WERI-Rb-1 (cell line): ENCODE data around the gene KCNJ4.

Source experiments
- DNase-seq: peaks from one replicate; pipeline ENCODE4 v3.0.0-alpha.2; 2020
- H3K27ac ChIP-seq: fragments of 250-450 bp; sonication (Bioruptor Pico); 2 replicates; pipeline ENCODE4 v1.5.1; 2020; ENCODE audit warnings: mild to moderate bottlenecking, moderate library complexity
- H3K27me3 ChIP-seq: fragments of 250-450 bp; sonication (Bioruptor Pico); 2 replicates; pipeline ENCODE4 v1.5.1; 2021; ENCODE audit warnings: mild to moderate bottlenecking, low read depth, moderate library complexity; ENCODE audit not compliant: insufficient read depth, severe bottlenecking
- H3K36me3 ChIP-seq: fragments of 250-450 bp; sonication (Bioruptor Pico); 2 replicates; pipeline ENCODE4 v1.5.1; 2020; ENCODE audit warnings: mild to moderate bottlenecking, moderate library complexity
- H3K4me3 ChIP-seq: 2 replicates; pipeline ENCODE4 v1.5.1; 2011; ENCODE audit warnings: low read depth, mild to moderate bottlenecking, control low read depth, low read length
- H3K9me3 ChIP-seq: fragments of 250-450 bp; sonication (Bioruptor Pico); 2 replicates; pipeline ENCODE4 v1.5.1; 2021; ENCODE audit warnings: mild to moderate bottlenecking, moderate library complexity; ENCODE audit not compliant: severe bottlenecking
- TF ChIP-seq, protein P1 (sequence below): IDR thresholded peaks from 2 replicates; pipeline ENCODE4 v1.5.1; 2011; ENCODE audit warnings: low read depth, mild to moderate bottlenecking, control low read depth, inconsistent platforms, low read length

The KCNJ4 gene

DNA sequence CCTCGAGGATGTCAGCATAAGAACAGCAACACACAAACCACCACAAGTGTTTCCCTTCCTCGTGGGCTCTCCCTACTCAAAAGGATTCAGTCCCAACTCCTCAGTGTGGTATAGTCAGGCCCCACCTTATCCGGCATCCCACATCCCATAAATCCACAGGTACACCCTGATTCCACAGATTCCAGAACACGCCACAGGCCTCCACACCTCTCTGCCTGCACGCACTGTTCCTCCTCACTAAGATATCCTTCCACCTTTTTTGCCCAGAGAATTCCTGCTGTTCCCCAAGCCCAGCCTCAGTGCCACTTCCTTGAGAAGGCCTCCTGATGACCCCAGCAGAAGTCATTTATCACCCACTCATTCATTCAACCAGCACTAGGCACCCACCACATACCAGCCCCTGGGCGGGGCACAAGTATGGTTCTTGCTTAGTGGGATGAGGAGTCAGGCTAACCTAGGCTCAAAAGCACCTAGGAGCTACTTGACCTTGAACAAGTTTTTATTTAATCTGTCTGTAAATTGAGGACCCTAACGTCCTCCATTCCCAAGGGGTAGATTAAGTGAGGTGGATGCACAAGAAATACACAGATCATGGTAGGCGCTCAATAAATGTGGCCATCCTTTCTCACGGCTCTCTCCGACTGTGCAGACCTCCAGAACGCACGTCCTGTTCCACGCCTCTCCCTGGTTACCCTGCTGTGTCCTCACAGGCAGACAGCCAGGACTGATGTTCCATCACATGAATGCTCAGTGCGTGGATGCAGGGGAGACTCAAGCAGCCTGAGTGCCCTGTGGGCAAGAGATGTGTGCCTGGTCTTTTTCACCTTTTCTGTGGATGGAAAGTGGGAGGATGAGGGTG is 2.1 kb upstream of the KCNJ4 start:
- no peaks in the 10 kb centered on the region for H3K36me3 ChIP-seq
- no peaks in the 10 kb centered on the region for H3K27me3 ChIP-seq
- H3K4me3 ChIP-seq = no peak overlapping the region
- H3K27ac ChIP-seq = no peak overlapping the region
- DNase-seq = no peak
- TF ChIP-seq, protein P1, sequence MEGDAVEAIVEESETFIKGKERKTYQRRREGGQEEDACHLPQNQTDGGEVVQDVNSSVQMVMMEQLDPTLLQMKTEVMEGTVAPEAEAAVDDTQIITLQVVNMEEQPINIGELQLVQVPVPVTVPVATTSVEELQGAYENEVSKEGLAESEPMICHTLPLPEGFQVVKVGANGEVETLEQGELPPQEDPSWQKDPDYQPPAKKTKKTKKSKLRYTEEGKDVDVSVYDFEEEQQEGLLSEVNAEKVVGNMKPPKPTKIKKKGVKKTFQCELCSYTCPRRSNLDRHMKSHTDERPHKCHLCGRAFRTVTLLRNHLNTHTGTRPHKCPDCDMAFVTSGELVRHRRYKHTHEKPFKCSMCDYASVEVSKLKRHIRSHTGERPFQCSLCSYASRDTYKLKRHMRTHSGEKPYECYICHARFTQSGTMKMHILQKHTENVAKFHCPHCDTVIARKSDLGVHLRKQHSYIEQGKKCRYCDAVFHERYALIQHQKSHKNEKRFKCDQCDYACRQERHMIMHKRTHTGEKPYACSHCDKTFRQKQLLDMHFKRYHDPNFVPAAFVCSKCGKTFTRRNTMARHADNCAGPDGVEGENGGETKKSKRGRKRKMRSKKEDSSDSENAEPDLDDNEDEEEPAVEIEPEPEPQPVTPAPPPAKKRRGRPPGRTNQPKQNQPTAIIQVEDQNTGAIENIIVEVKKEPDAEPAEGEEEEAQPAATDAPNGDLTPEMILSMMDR = no peak
- no peaks in the 10 kb centered on the region for H3K9me3 ChIP-seq

DNA sequence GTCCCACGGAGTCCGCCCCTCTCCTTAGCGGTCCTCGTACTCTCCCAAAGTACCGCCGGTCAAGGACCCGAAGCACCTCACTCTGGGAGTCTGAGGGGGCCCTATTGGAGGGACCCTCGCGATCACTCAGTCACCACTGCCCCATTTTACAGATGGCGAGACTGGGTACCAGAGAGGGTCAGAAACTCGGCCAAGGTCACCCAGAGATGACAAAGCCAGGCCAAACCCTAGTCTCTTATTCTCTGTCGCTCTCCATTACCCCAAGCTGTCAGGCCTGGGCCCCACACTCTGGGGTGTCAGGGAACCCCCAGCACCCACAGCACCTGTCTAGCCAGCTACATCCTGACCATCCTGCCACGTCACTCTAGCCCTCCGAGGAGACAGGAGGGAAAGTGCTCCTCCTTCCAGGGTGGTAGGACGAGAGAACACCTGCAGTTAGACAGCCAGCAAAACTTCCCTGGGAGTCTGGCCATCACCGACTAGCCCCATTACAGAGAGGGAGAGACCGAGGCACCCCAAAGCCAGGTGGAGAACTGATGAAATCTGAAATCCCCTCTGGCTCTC is 1.4 kb upstream of the KCNJ4 start:
- Histone ChIP-seq H3K27ac (peak overlapping the region; percentile 71; the same call in 1 of the 2 replicates), H3K27me3 (no peaks in the 10 kb centered on the region), H3K9me3 (no peaks in the 10 kb centered on the region), H3K36me3 (no peaks in the 10 kb centered on the region; the same call in 1 of the 2 replicates), H3K4me3 (peak overlapping the region; percentile 48; the same call in 1 of the 2 replicates)
- TF ChIP-seq, protein P1 = no peak
- DNase-seq = no peak

DNA sequence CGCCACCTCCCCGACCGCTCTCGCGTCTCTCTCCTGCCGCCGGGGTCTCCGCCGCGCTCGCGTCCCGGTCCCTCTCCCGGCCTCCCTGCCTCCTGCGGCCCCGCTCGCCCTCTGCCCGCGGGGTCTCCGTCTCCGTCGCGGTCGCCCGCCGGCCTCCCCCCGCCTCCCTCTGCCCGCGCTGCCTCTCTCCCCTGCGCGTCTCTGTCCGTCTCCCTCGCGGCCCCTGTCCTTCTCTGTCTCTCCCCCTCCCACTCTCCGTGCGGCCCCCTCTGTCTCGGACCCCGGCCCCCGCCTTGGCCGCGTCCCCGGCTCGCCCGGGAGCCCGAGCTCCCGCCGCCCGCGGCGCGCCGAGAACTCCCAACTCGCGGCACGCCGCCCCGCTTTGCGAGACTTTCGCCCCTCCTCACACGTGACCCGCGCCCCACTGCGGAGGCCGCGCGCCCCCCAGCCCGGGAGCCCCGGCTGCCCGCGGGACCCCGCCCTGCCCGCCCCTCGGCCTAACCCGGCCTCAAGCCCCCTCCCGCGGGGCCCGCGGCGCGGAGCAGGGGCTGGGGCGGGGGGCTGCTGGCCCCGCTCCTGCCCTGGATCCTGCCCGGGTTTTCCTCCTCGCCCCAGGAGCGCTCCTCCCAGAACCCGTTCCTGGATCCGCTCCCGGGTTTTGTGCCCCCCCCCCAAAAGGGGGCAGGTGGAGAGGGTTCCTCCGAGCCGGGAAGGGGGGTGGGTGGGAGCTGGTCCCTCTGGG is 702 bp upstream of the KCNJ4 start:
- Histone ChIP-seq H3K27ac (peak overlapping the region; percentile 71), H3K4me3 (peak overlapping the region; percentile 48), H3K27me3 (no peaks in the 10 kb centered on the region), H3K9me3 (no peaks in the 10 kb centered on the region), H3K36me3 (no peaks in the 10 kb centered on the region; the same call in 1 of the 2 replicates)
- peak; percentile 48 for DNase-seq
- TF ChIP-seq, protein P1 = no peak

DNA sequence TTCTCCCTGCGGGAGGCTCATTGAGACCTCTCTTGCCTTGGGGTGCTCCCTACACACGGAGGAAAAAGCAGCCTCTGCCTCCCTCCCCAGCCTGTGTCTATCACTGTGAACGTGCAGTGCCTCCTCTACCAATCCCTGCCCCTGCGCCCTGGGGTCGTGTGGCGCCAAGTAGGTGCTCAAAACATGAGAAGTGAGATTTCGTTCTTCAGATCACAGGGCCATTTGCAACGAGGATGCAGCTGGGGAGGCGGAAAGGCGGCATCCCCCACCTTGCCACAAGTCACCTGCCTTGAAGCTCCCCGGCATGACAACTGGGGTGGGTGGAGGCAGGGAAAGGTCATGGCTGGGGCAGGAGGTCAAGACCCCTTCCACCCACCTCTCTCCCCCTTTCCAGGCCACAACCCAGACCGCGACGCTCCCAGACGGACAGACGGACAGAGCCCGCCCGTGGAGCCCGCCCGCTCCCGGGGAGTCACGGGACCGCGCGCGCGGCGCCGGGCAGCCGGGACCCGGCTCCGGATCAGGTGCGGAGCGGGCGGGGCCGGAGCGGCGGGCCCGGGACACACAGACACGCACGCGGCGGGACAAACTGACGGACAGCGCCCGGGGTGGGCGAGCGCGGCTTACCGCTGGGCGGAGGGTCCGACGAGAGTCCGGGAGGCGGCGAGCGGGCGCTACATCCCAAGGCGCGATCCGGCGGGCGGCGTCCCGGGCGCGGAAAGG is 485 bp downstream of the KCNJ4 start:
- Histone ChIP-seq H3K27me3 (no peaks in the 10 kb centered on the region), H3K36me3 (no peaks in the 10 kb centered on the region; the same call in 1 of the 2 replicates), H3K9me3 (no peaks in the 10 kb centered on the region), H3K27ac (peak overlapping the region; percentile 47), H3K4me3 (peak overlapping the region; percentile 41)
- DNase-seq = no peak
- TF ChIP-seq, protein P1 = no peak

DNA sequence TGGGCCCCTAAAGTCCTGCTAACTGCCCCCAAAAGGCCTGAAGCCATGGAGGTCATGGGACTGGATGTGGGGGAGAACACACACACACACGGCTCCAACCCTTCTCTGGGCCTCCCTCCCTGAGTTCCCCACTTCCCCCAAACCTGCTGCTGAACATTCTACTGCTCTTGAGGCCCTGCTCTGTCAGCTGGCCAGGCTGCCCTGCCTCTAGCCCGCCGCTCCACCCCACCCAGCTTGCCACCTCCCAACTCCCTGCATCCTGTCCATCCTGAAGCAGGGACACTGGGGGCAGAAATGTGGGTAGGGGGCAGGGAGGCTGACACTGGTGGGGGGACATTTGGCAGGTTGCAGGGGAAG is 1.0 kb downstream of the KCNJ4 start:
- H3K4me3 ChIP-seq = peak overlapping the region; percentile 41
- H3K27me3 ChIP-seq = no peaks in the 10 kb centered on the region

More for the DNA sequence above, 1.0 kb downstream of the KCNJ4 start:
- Histone ChIP-seq H3K36me3 (no peaks in the 10 kb centered on the region; the same call in 1 of the 2 replicates), H3K9me3 (no peaks in the 10 kb centered on the region), H3K27ac (no peak overlapping the region; the same call in 1 of the 2 replicates)
- DNase-seq = no peak
- TF ChIP-seq, protein P1 = no peak
